Right lobe of liver (tissue), 4 donors: ENCODE measurements around the gene FLOT1.

ENCODE experiments used
- POLR2A ChIP-seq: fragments of 450-650 bp; IDR thresholded peaks from one replicate; pipeline ENCODE4 v1.6.1; 2017; ENCODE audit warnings: antibody characterized with exemption, mild to moderate bottlenecking
- TF ChIP-seq, protein P1 (sequence below), 4 donors: fragments of 200-600 bp in 3 of 4; fragments of 450-650 bp in 1 of 4; IDR thresholded peaks; one replicate each; pipeline versions ENCODE4 v1.5.1 to v1.8.0; 2016 to 2022; ENCODE audit warnings: antibody characterized with exemption in 4 of 4, mild to moderate bottlenecking in 2 of 4
- donor health status: DM: no; HTN: no; CAD: no.
- donor health status: DM: no; HTN: no; CAD: no.
- donor health status: DM: no; HTN: yes; CAD: no.

DNA sequence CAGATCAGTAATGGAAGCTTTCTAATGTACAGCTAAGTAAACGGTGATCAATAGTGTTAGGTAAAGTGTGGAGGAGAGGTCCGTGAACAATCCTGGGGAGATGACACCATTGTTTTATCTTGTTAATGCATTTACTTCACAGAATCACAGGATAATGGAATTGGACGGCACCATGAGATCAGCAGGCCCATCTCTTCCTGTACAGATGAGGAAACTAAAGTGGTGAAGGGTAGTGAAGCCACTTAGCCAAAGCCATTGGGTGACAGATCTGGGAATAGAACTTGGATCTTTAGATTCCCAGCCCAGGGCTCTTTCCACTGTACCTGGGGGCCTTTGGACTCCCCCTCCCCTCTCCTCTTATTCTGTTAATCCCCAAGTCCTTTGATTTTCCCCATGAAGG, 28.1 kb upstream of the FLOT1 start:
- TF ChIP-seq, protein P1, sequence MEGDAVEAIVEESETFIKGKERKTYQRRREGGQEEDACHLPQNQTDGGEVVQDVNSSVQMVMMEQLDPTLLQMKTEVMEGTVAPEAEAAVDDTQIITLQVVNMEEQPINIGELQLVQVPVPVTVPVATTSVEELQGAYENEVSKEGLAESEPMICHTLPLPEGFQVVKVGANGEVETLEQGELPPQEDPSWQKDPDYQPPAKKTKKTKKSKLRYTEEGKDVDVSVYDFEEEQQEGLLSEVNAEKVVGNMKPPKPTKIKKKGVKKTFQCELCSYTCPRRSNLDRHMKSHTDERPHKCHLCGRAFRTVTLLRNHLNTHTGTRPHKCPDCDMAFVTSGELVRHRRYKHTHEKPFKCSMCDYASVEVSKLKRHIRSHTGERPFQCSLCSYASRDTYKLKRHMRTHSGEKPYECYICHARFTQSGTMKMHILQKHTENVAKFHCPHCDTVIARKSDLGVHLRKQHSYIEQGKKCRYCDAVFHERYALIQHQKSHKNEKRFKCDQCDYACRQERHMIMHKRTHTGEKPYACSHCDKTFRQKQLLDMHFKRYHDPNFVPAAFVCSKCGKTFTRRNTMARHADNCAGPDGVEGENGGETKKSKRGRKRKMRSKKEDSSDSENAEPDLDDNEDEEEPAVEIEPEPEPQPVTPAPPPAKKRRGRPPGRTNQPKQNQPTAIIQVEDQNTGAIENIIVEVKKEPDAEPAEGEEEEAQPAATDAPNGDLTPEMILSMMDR (IDR thresholded peaks at IDR 0.05): no peak
- no peak for TF ChIP-seq POLR2A
